ENCODE measurements around the gene REST. TPM values are rescaled to one million over a fixed set of nuclear protein-coding genes. Genes with fewer than 3 reads are reported as not detected.

Gene REST
- total and polyA plus RNA-seq, 9 of the 15 experiments (the other 6 are each of a cell fraction or from before 2014, with no cell fraction given) = 2.9 to 24.0 (median 19.2) TPM

GRCh38 chr4:56976837-56977320, 69.2 kb downstream of the REST start (continued):
- TF ChIP-seq MGA (IDR thresholded peaks at IDR 0.05) (no peak), BRD4 (IDR thresholded peaks at IDR 0.05) (no peak), THRAP3 (IDR thresholded peaks at IDR 0.05; ENCODE audit: borderline replicate concordance) (no peak), RBBP5 (IDR thresholded peaks at IDR 0.05; ENCODE audit: borderline replicate concordance, insufficient read depth, low read length, poor library complexity, severe bottlenecking) (peak; percentile 91), TBP (optimal IDR thresholded peaks at IDR 0.05; ENCODE audit: low read depth, low read length) (no peak), RB1 (IDR thresholded peaks at IDR 0.05; ENCODE audit: low read depth) (no peak), ZNF143 (CRISPR knock-in tag; IDR thresholded peaks at IDR 0.05) (no peak), TFAM (CRISPR knock-in tag; conservative IDR thresholded peaks at IDR 0.05) (no peak), MBD1 (CRISPR knock-in tag; IDR thresholded peaks at IDR 0.05) (no peak), CGGBP1 (CRISPR knock-in tag; IDR thresholded peaks at IDR 0.05) (no peak), CHD1 (IDR thresholded peaks at IDR 0.05; ENCODE audit: low read length) (peak; percentile 31), ZNF766 (CRISPR knock-in tag; conservative IDR thresholded peaks at IDR 0.05) (no peak), GMEB1 (CRISPR knock-in tag; IDR thresholded peaks at IDR 0.05) (no peak), SUPT5H (IDR thresholded peaks at IDR 0.05) (no peak)

All from K562 (cell line).